GM23248 (cell line): Measurements from ENCODE around the gene HDAC7. TPM values are rescaled to one million over a fixed set of nuclear protein-coding genes. Genes with fewer than 3 reads are reported as not detected.

Source experiments
- DNase-seq: peaks from one replicate; pipeline ENCODE4 v3.0.0-alpha.2; 2015
- H2AFZ ChIP-seq: fragments of 200-600 bp; sonication (generic); 2 replicates; pipeline ENCODE4 v1.6.1; 2016; ENCODE audit warnings: antibody characterized with exemption
- H3F3A ChIP-seq: fragments of 200-600 bp; sonication (generic); 2 replicates; pipeline ENCODE4 v1.6.1; 2016; ENCODE audit warnings: mild to moderate bottlenecking, antibody characterized with exemption, mixed run types; ENCODE audit not compliant: insufficient read depth
- H3K27ac ChIP-seq: fragments of 200-600 bp; sonication (generic); 2 replicates; pipeline ENCODE4 v1.5.1; 2016; ENCODE audit warnings: mild to moderate bottlenecking
- H3K27me3 ChIP-seq: fragments of 200-600 bp; sonication (generic); replicated peaks from 2 replicates; pipeline ENCODE4 v1.6.1; 2016; ENCODE audit warnings: mild to moderate bottlenecking; ENCODE audit not compliant: insufficient read depth
- H3K36me3 ChIP-seq: fragments of 200-600 bp; sonication (generic); 2 replicates; pipeline ENCODE4 v1.6.1; 2016; ENCODE audit warnings: low read depth, mild to moderate bottlenecking
- H3K4me1 ChIP-seq: fragments of 200-600 bp; sonication (generic); 2 replicates; pipeline ENCODE4 v1.6.1; 2016; ENCODE audit warnings: mild to moderate bottlenecking; ENCODE audit not compliant: insufficient read depth
- H3K4me2 ChIP-seq: fragments of 200-600 bp; sonication (generic); one replicate; pipeline ENCODE4 v1.6.1; 2016; ENCODE audit warnings: mild to moderate bottlenecking; ENCODE audit not compliant: unreplicated experiment
- H3K4me3 ChIP-seq: fragments of 200-600 bp; sonication (generic); 2 replicates; pipeline ENCODE4 v1.5.1; 2016; ENCODE audit warnings: mild to moderate bottlenecking
- H3K79me2 ChIP-seq: fragments of 200-600 bp; sonication (generic); 2 replicates; pipeline ENCODE4 v1.6.1; 2016; ENCODE audit warnings: mild to moderate bottlenecking; ENCODE audit not compliant: insufficient read depth
- H3K9ac ChIP-seq: fragments of 200-600 bp; sonication (generic); 2 replicates; pipeline ENCODE4 v1.6.1; 2016; ENCODE audit warnings: mild to moderate bottlenecking
- H3K9me2 ChIP-seq: fragments of 200-600 bp; sonication (generic); 2 replicates; pipeline ENCODE4 v1.6.1; 2016; ENCODE audit warnings: mixed run types, mild to moderate bottlenecking, moderate library complexity; ENCODE audit not compliant: insufficient read depth
- H3K9me3 ChIP-seq: fragments of 200-600 bp; sonication (generic); one replicate; pipeline ENCODE4 v1.6.1; 2017; ENCODE audit warnings: low read depth
- H4K20me1 ChIP-seq: fragments of 200-600 bp; sonication (generic); 2 replicates; pipeline ENCODE4 v1.6.0; 2016; ENCODE audit not compliant: insufficient read depth
- EZH2 ChIP-seq: fragments of 200-600 bp; sonication (generic); IDR thresholded peaks from 2 replicates; pipeline ENCODE4 v1.6.1; 2018; ENCODE audit warnings: antibody characterized with exemption, mild to moderate bottlenecking; ENCODE audit not compliant: insufficient read depth, poor library complexity, severe bottlenecking
- EZH2phosphoT487 ChIP-seq: fragments of 200-600 bp; sonication (generic); IDR thresholded peaks from 2 replicates; pipeline ENCODE4 v1.6.1; 2018; ENCODE audit warnings: antibody characterized with exemption, moderate library complexity, mild to moderate bottlenecking, low read depth; ENCODE audit not compliant: insufficient read depth
- WGBS, 2 experiments: methylation state at CpG; one replicate each; pipeline ENCODE4 v1.1.6; 2015 to 2017; ENCODE audit warnings: low lambda C conversion rate in 2 of 2, low coverage in 1 of 2; ENCODE audit errors: missing lambda C conversion rate in 2 of 2; 5-methylcytosine and 5-hydroxymethylcytosine counted together
- in situ Hi-C: fragments of 300-500 bp; cut with MboI; formaldehyde crosslinking; loops from 2 replicates; pipeline ENCODE4 v1.15.0; 2020
- polyA plus RNA-seq: library from polyadenylated mRNA; unstranded; fragments of >200 nt; fragmentation: Nextera tagmentation; extraction: Ambion mirVana; gene quantifications from 2 replicates; pipeline ENCODE4 v1.2.1, GENCODE V29; 2016
- total RNA-seq: library from RNA; depleted of rRNA; stranded (reverse); fragments of >200 nt; shearing (Covaris generic); gene quantifications from 2 replicates; pipeline ENCODE4 v1.2.3, GENCODE V29; 2014

Gene HDAC7
- total and polyA plus RNA-seq, 2 experiments from 2014 or later, result 46.2 to 62.9 TPM

DNA sequence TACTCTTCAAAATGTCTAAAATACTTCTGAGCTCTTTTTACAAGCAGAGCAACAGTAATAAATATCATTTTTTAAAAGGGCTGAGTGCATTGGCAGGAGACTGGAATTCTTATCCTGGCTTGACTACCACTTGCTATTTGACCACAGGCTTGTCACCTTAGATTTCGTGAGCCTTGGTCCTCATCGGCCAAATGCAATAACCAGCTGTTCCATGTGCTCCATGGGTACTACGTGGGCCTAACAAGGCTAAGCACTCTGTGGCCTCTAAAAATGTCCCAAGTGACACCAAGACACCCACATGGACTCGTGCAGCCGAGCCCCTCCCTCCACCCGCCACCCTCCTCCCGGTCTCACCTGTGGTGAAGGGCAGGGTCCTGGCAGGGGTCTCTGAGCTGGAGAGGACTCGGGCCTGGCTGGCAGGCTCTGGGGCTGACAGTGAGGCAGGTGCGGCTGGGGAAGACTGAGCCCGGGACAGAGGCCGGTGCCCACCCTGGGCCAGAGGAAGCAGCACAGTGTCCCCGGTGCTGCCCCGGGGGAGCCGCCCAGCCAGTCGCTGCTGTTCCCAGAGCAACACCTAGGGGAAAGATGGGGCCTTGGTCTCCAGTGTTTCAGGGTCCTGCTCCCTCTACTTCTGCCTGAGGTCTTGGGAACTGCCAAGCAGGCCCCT lies 26.6 kb downstream of the HDAC7 start:
- no peaks in the 10 kb centered on the region for H4K20me1 ChIP-seq
- DNase-seq, result no peak
- H3K9me2 ChIP-seq, result no peaks in the 10 kb centered on the region
- H3K9ac ChIP-seq, result no peak overlapping the region
- H3K4me1 ChIP-seq, result no peaks in the 10 kb centered on the region
- H2AFZ ChIP-seq, result no peak overlapping the region
- peaks cover 60% of the 10 kb centered on the region for H3K79me2 ChIP-seq
- peaks cover 4% of the 10 kb centered on the region; the same call in 1 of the 2 replicates for H3F3A ChIP-seq
- TF ChIP-seq EZH2phosphoT487, result no peak
- no peak for TF ChIP-seq EZH2
- H3K4me3 ChIP-seq, result no peak overlapping the region
- WGBS, 2 experiments, result 81 to 93% methylated on average over 14 to 15 of the region's 15 CpGs
- no peaks in the 10 kb centered on the region for H3K27me3 ChIP-seq
- H3K36me3 ChIP-seq, result peaks cover 50% of the 10 kb centered on the region
- no peaks in the 10 kb centered on the region for H3K9me3 ChIP-seq
- no peak overlapping the region for H3K4me2 ChIP-seq
- H3K27ac ChIP-seq, result no peak overlapping the region
- in situ Hi-C loops, result no loop called here

GRCh38 chr12:47791874-47792273 lies 27.8 kb downstream of the HDAC7 start:
- peaks cover 13% of the 10 kb centered on the region for H3F3A ChIP-seq
- H3K79me2 ChIP-seq, result peaks cover 50% of the 10 kb centered on the region
- no peak overlapping the region for H3K4me3 ChIP-seq
- H3K9me2 ChIP-seq, result no peaks in the 10 kb centered on the region
- TF ChIP-seq EZH2, result no peak
- no peak for TF ChIP-seq EZH2phosphoT487
- 93 to 97% methylated on average over 15 to 16 of the region's 16 CpGs for WGBS, 2 experiments
- H3K4me2 ChIP-seq, result no peak overlapping the region
- no peaks in the 10 kb centered on the region for H3K27me3 ChIP-seq
- no peak overlapping the region for H2AFZ ChIP-seq
- no peak overlapping the region for H3K27ac ChIP-seq
- H3K36me3 ChIP-seq, result peaks cover 60% of the 10 kb centered on the region
- no peak overlapping the region for H3K9ac ChIP-seq
- no peaks in the 10 kb centered on the region for H3K4me1 ChIP-seq
- no peak for DNase-seq
- no peaks in the 10 kb centered on the region for H3K9me3 ChIP-seq
- H4K20me1 ChIP-seq, result no peaks in the 10 kb centered on the region
- in situ Hi-C loops, result no loop called here

- no peak for TF ChIP-seq EZH2phosphoT487
- TF ChIP-seq EZH2, result no peak
- Histone ChIP-seq H3F3A (peaks cover 13% of the 10 kb centered on the region), H2AFZ (no peak overlapping the region), H3K36me3 (peaks cover 66% of the 10 kb centered on the region), H3K79me2 (peaks cover 50% of the 10 kb centered on the region), H3K27ac (no peak overlapping the region), H3K4me2 (no peak overlapping the region), H3K9ac (no peak overlapping the region), H3K9me3 (no peaks in the 10 kb centered on the region), H3K4me1 (no peaks in the 10 kb centered on the region), H3K4me3 (no peak overlapping the region), H4K20me1 (no peaks in the 10 kb centered on the region), H3K27me3 (no peaks in the 10 kb centered on the region), H3K9me2 (no peaks in the 10 kb centered on the region)
- no peak for DNase-seq
- in situ Hi-C loops, result no loop called here
- 87% methylated on average over 10 to 14 of the region's 14 CpGs for WGBS, 2 experiments
These were observed 28.4 kb downstream of the HDAC7 start for GRCh38 chr12:47791351-47791746.

GRCh38 chr12:47790676-47791350 lies 28.9 kb downstream of the HDAC7 start:
- Histone ChIP-seq H3K27me3 (no peaks in the 10 kb centered on the region), H3K36me3 (peaks cover 71% of the 10 kb centered on the region), H3K4me2 (no peak overlapping the region), H3K9me3 (no peaks in the 10 kb centered on the region), H3F3A (peaks cover 14% of the 10 kb centered on the region), H3K4me1 (no peaks in the 10 kb centered on the region), H3K9ac (no peak overlapping the region), H3K79me2 (peaks cover 51% of the 10 kb centered on the region), H3K9me2 (no peaks in the 10 kb centered on the region), H3K4me3 (no peak overlapping the region), H2AFZ (no peak overlapping the region), H4K20me1 (no peaks in the 10 kb centered on the region), H3K27ac (no peak overlapping the region)
- WGBS, 2 experiments, result 92 to 94% methylated on average over 20 of the region's 20 CpGs
- in situ Hi-C loops, result no loop called here
- no peak for DNase-seq
- TF ChIP-seq EZH2, result no peak
- TF ChIP-seq EZH2phosphoT487, result no peak
